ENCODE data around the gene PATE2. TPM values are rescaled to one million over a fixed set of nuclear protein-coding genes. Genes with fewer than 3 reads are reported as not detected.

PATE2 gene
- total and polyA plus RNA-seq, 2 donors (not counting 3 experiments of a cell fraction or from before 2014, with no cell fraction given), result 0.31 TPM; not detected in 1

DNA sequence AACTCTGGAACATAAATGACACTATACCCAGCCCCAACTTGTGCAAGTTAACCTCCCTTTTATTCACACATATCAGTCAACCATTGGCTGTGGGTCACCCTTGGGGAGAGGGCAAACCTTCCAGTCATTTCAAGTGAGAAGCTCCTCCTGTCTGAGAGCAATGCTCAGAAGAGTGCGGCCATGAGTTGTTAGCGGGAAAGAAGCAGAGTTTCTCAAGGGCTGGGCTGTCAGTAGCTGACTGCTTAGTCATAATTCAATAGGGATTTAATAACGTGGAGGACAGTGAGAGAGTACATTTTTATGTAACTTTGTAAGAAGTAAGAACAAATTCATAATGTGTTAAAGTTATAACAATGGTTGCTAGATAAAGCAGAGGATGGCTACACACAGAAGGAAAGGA, 5.1 kb downstream of the PATE2 start:
- no peaks in the 10 kb centered on the region for H3K9me1 ChIP-seq (replicated peaks; ENCODE audit: control insufficient read depth, extremely low read depth, insufficient read depth, low read length)
- FAIRE-seq (no peak), DNase-seq (ENCODE audit: low read depth, low spot score) (no peak)
- no TSS peak for BruUV-seq (replicated peaks)
- no peak overlapping the region for H3K4me2 ChIP-seq (ENCODE audit: insufficient read depth, low read length)
- no peaks in the 10 kb centered on the region for H4K20me1 ChIP-seq (replicated peaks; ENCODE audit: control insufficient read depth, extremely low read depth, insufficient read depth, low read length)
- intact Hi-C loops (cut with micrococcal nuclease), result no loop called here
- no peaks in the 10 kb centered on the region for H3K36me3 ChIP-seq (ENCODE audit: control insufficient read depth in 2 of 2, extremely low read depth in 1 of 2, insufficient read depth in 2 of 2, low read length in 2 of 2)
- H3K4me3 ChIP-seq (replicated peaks in 1 of 3; ENCODE audit: insufficient read depth in 1 of 3, low read depth in 1 of 3, low read length in 3 of 3), result no peak overlapping the region
- peaks cover 0 to 2% of the 10 kb centered on the region in 2 experiments for H3K27me3 ChIP-seq (ENCODE audit: control insufficient read depth in 2 of 2, insufficient read depth in 2 of 2, low read length in 2 of 2)
- H3K27ac ChIP-seq (ENCODE audit: insufficient read depth, low read depth, low read length), result no peak overlapping the region
- CTCF ChIA-PET, result no interaction called here
- POLR2A ChIA-PET, result no interaction called here
- no peaks in the 10 kb centered on the region for H3K79me2 ChIP-seq (ENCODE audit: control insufficient read depth, insufficient read depth, low read length)
- peaks cover 10% of the 10 kb centered on the region for H3K4me1 ChIP-seq (ENCODE audit: control insufficient read depth, extremely low read depth, insufficient read depth, low read length)
- dilution Hi-C loops (cut with MboI; ENCODE audit: extremely low pct_ligation_motif_present, low sequenced_read_pairs), result no loop called here
- H3K9ac ChIP-seq (replicated peaks; ENCODE audit: extremely low read depth, insufficient read depth, low read length), result no peak overlapping the region
- TF ChIP-seq EZH2 (IDR thresholded peaks at IDR 0.05; ENCODE audit: borderline replicate concordance, low read depth, low read length, severe bottlenecking) (no peak), POLR2A (IDR thresholded peaks at IDR 0.05; ENCODE audit: low read depth, low read length) (no peak), GATA2 (IDR thresholded peaks at IDR 0.05; ENCODE audit: insufficient read depth, insufficient read length, low read depth, low read length) (no peak), POLR2AphosphoS5 (IDR thresholded peaks at IDR 0.05; ENCODE audit: insufficient read depth, low read depth, low read length) (no peak), MYC (IDR thresholded peaks at IDR 0.05; ENCODE audit: low read depth, low read length) (no peak), FOS (IDR thresholded peaks at IDR 0.05; ENCODE audit: borderline replicate concordance, insufficient read depth, low read length) (no peak), JUN (IDR thresholded peaks at IDR 0.05; ENCODE audit: borderline replicate concordance, insufficient read depth, insufficient read length, low read depth) (no peak)
- TF ChIP-seq, protein P1, sequence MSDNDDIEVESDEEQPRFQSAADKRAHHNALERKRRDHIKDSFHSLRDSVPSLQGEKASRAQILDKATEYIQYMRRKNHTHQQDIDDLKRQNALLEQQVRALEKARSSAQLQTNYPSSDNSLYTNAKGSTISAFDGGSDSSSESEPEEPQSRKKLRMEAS (IDR thresholded peaks at IDR 0.05; ENCODE audit: insufficient read depth, insufficient read length), result no peak
- TF ChIP-seq, protein P2, sequence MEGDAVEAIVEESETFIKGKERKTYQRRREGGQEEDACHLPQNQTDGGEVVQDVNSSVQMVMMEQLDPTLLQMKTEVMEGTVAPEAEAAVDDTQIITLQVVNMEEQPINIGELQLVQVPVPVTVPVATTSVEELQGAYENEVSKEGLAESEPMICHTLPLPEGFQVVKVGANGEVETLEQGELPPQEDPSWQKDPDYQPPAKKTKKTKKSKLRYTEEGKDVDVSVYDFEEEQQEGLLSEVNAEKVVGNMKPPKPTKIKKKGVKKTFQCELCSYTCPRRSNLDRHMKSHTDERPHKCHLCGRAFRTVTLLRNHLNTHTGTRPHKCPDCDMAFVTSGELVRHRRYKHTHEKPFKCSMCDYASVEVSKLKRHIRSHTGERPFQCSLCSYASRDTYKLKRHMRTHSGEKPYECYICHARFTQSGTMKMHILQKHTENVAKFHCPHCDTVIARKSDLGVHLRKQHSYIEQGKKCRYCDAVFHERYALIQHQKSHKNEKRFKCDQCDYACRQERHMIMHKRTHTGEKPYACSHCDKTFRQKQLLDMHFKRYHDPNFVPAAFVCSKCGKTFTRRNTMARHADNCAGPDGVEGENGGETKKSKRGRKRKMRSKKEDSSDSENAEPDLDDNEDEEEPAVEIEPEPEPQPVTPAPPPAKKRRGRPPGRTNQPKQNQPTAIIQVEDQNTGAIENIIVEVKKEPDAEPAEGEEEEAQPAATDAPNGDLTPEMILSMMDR (IDR thresholded peaks at IDR 0.05; ENCODE audit: extremely low read depth in 1 of 2, insufficient read depth in 1 of 2, low read depth in 1 of 2, low read length in 2 of 2), result no peak
- no peak overlapping the region for H2AFZ ChIP-seq (ENCODE audit: low read depth, low read length)
- H3K9me3 ChIP-seq (replicated peaks; ENCODE audit: control insufficient read depth, insufficient read depth, low read length), result no peaks in the 10 kb centered on the region
